GM19099 (cell line): Measurements from ENCODE around the gene SDCBP2.

Source experiments
- POLR2A ChIP-seq: IDR thresholded peaks from 3 replicates; pipeline ENCODE4 v1.6.1; 2011; ENCODE audit warnings: low read depth; ENCODE audit not compliant: insufficient read length; ENCODE audit errors: extremely low read depth

The SDCBP2 gene

GRCh38 chr20:1328680-1329330 lies at the start of gene SDCBP2:
Gene SDCBP2 (minus strand): TSS chr20:1329139. CDS start chr20:1320416, 8,723 bp downstream.
- no peak for TF ChIP-seq POLR2A

GRCh38 chr20:1378735-1379125 lies 49.8 kb upstream of the SDCBP2 start:
- no peak for TF ChIP-seq POLR2A

DNA sequence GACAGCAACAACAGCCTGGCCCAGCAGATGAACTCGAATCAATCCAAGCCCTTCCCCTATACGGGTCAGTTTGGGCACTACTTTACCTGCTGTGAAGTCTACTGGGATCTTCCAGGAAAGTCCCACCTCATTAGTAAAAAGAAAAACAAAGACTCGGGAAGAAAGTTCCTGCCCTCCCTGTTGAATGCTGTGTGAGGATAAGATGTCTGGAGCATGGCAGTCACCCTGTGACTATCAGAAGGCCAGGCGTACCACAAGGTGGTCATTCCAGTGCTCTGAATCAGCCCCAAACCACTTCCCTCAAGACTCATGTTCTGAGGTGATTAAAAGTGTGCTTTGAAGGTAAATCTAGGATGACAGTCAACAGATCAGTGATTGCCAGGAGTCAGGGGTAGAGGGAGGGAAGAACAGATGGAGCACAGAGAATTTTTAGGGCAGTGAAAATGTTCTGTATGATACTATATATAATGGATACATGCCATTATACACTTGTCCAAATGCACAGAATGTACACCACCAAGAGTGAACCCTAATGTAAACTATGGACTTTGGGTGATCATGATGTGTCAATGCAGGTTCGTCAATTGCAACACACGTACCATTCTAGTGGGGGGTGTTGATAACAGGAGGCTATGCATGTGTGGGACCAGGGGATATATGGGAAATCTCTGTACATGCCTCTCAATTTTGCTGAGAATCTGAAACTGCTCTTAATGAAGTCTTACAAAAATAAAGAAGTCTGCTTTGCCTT lies 49.2 kb upstream of the SDCBP2 start:
- no peak for TF ChIP-seq POLR2A

DNA sequence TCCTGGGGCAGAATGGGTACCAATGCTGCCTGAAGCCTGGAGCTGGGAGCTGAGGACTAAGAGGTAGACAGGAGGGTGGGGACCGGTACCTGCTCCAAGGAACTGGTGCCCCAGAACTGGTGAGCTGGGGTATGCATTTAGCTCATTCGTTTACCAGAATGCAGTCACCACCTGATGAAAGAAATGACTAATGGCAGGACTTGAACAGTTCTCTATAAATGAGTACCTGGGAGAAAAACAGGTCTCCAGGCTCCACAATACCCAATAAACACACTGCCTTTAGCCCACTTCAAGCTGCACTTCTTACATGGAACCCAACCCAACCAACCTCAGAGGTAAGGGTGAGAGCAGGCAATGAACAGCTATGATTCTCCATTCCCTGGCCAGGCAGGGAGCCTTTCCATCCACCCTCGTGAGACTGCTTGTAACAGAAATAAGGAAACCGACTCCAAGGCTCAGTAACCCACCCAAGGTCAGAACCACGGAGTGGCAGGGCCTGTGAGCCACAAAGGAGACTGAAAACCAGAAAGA lies 48.5 kb upstream of the SDCBP2 start:
- TF ChIP-seq POLR2A, result no peak

- no peak for TF ChIP-seq POLR2A
Observed at GRCh38 chr20:1376408-1377270, 47.7 kb upstream of the SDCBP2 start.

DNA sequence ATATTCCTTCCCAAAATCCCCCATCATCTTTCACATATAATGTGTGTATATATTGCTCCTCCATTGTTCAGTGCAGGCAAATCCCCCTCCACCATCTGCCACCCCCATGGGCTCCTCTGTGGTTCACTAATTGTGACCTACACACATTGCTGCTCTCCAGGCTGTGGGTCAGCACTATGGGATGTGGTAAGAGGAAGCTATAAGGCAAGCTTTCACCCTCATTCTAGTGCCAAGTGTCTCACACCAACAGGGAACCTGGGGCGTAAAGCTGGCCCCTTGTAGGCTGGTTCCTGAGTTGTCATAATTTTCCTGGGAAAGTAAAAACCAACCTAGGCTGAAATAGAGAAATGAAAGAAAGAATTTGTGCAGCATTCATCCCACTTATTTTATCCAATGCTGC lies 47.1 kb upstream of the SDCBP2 start:
- TF ChIP-seq POLR2A, result no peak

DNA sequence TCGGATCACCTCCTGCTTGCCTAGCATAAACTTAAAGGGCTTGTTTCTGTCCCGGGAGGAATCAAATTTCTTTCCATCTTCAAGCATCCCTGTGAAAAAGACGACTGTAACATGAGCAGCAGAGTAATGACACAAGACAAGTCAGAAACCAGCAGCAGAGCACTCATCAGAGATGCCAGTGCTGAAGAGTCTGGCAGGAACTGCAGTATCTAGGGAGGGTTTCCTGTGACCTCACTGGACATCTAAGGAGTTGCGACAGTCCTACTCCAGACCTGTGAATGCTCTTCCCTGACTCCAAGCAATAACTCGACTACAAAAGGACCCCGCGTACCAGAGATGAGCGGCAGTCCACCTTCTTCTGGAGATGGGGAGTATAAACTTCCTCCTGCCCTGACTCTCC lies 46.6 kb upstream of the SDCBP2 start:
- TF ChIP-seq POLR2A, result no peak

DNA sequence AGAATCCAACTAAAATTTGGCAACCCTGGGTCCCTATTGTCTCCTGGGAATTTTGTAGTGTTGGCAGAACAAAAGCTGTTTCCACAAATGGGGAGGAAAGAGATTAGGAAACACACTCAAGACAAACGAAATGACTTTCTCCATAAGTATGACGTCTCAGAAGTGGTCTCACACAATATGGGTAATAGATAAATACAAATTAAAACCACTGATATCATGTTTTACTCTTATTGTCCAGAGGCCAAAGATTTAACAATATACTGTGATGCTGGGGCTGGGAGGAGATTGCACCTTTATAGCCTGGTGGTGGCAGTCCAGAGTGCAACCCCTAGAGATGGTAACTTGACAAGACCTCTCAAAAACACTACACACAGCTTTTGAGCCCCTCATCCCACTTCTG lies 45.3 kb upstream of the SDCBP2 start:
- no peak for TF ChIP-seq POLR2A

GRCh38 chr20:1373614-1374013 lies 44.7 kb upstream of the SDCBP2 start:
- TF ChIP-seq POLR2A, result no peak

- no peak for TF ChIP-seq POLR2A
Observed at GRCh38 chr20:1373036-1373435, 44.1 kb upstream of the SDCBP2 start.

DNA sequence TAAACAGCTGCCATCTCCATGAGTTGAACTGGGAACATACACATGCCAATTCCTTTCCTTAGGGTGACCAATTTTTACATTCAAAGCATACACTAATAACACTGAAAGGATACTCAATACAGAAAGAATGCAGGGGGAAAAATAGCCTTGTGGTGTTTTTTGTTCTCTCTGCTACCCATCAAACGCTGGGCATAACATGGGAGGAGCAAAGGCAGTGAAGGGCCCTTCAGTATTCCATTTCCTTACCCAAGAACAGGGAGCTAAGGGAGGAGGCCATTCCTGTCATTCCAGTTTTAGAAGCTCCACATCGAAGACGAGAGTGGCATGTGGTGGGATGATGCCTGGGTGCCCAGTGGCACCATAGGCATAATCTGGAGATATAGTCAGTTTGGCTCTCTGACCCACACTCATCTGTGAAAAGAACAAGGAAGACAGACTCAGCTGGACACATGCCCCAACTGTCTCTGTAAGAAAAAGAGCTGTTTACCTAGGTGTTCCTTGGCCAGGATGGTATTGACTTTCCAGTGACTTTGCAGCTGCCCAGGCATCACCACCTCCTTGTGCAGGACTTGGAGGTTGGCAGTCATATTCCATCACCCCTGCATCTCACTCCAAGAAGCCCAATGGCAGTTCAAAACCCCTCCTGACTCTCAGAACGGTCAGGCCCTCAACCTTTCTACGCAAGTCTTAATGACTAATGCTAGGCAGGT lies 43.0 kb upstream of the SDCBP2 start:
- TF ChIP-seq POLR2A, result no peak

DNA sequence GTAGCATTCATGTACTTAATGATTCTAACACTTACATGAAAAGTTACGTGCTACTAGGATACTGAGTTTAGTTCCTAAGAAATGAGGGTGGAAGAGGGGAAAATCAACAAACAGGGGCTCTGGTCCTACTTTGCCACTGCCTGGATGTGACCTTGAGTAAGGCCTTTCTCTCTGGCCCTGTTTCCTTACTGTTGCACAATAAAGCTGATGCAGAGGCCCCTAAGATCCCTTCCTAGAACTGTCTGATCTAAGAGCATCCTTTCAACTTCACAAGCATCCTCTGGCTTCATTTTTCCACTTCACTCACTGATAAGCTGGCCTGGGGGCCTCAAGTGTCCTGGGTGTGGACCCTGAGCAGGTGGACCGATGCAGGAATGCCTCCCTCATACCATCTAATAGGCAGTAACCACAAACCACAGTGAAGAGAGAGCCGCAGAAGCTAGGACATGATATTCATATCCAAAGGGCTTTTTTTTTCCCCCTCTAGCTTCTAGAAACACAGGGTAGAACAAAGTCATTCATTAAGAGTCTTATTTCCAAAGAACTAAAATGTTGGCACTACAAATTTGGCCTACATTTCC lies 42.4 kb upstream of the SDCBP2 start:
- no peak for TF ChIP-seq POLR2A

DNA sequence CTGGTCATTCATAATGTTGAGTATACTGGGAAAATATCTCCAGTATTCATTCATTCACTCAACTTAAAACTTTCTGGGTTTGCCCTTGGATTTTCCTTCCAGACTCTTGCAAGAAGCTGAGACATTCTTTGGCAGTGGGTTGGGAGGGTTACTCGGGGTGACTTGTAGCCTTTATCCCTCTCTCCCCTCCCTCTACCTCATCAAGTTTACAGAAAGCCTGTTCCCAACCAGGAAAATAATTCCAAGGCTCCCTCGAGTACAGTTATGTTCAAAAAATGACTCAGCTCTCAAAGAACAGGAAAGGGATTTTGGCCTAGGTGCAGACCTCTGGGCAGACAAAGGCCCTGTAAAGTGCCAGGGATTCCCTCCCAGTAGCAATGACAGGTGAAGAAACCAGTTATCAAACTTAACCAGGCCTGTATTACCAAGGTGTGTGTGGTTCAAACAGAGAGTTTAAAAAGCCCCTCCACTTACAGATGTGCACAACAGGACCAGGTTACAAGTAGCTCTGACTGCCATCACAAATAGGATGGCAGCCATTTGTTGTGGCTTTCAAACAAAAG lies 41.7 kb upstream of the SDCBP2 start:
- no peak for TF ChIP-seq POLR2A

DNA sequence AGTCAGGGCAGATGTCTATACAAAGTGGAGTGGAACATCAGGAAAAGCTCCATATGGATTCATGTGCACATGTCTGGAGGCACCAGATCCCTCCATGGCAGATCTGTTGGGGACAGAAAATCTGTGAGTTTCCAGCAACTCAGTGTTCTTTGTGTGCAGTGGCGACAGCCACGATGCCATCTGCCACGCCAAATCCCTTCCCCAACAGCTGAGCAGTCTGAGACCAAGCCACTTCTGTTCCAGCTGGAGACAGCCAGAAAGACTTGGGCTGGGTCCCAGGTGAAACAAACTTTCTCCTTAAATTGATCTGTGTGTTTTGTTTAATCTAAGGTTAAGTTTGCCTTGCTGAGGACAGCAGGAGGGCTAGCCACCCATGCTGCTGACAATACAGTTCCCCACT lies 41.0 kb upstream of the SDCBP2 start:
- TF ChIP-seq POLR2A, result no peak

- no peak for TF ChIP-seq POLR2A
Observed at GRCh38 chr20:1368448-1369199, 39.7 kb upstream of the SDCBP2 start.
